ENCODE data around the gene RHBDF2.

Gene RHBDF2

DNA sequence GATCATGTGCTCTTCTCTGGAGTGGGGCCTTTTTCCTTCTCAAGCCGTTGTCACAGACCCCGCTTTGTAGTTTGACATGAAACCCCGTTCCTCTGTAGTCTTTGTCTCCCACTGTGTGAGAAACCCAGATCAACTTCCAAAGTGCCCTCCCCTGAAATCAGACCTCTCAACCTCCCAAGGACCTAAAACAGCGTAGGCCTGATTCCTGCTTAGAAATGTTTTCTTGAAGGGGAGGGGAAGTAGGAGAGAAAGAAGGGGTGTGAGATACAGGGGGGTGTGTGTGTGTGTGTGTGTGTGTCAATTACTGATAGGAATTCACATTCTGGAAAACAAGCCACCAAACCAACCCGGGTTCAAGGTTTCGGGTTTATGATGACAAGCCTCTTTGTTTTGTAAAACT lies 49.7 kb downstream of the RHBDF2 start:
- no peak overlapping the region for H3K4me3 ChIP-seq (ENCODE audit: low read depth, low read length)
- TF ChIP-seq, protein P1, sequence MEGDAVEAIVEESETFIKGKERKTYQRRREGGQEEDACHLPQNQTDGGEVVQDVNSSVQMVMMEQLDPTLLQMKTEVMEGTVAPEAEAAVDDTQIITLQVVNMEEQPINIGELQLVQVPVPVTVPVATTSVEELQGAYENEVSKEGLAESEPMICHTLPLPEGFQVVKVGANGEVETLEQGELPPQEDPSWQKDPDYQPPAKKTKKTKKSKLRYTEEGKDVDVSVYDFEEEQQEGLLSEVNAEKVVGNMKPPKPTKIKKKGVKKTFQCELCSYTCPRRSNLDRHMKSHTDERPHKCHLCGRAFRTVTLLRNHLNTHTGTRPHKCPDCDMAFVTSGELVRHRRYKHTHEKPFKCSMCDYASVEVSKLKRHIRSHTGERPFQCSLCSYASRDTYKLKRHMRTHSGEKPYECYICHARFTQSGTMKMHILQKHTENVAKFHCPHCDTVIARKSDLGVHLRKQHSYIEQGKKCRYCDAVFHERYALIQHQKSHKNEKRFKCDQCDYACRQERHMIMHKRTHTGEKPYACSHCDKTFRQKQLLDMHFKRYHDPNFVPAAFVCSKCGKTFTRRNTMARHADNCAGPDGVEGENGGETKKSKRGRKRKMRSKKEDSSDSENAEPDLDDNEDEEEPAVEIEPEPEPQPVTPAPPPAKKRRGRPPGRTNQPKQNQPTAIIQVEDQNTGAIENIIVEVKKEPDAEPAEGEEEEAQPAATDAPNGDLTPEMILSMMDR (IDR thresholded peaks at IDR 0.05; ENCODE audit: borderline replicate concordance, insufficient read depth, low read depth, low read length), result no peak

DNA sequence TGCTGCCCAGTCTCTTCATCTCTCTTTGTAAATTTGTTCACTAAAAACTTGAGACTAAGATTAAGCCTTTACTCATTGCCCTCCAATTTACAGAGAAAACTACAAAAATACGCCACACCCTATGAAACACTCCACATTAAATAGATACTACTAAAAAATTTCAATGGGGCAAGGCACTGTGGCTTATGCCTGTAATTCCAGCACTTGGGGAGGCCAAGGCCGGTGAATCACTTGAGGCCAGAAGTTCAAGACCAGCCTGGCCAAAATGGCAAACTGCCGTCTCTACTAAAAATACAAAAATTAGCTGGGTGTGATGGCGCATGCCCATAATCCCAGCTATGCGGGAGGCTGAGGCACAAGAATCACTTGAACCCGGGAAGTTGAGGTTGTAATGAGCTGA lies 52.1 kb downstream of the RHBDF2 start:
- TF ChIP-seq, protein P1 (IDR thresholded peaks at IDR 0.05; ENCODE audit: borderline replicate concordance, insufficient read depth, low read depth, low read length), result no peak
- H3K4me3 ChIP-seq (ENCODE audit: low read depth, low read length), result no peak overlapping the region

- no peak overlapping the region for H3K4me3 ChIP-seq (ENCODE audit: low read depth, low read length)
- TF ChIP-seq, protein P1 (IDR thresholded peaks at IDR 0.05; ENCODE audit: borderline replicate concordance, insufficient read depth, low read depth, low read length), result no peak
Observed at GRCh38 chr17:76447931-76448652, 53.1 kb downstream of the RHBDF2 start.

DNA sequence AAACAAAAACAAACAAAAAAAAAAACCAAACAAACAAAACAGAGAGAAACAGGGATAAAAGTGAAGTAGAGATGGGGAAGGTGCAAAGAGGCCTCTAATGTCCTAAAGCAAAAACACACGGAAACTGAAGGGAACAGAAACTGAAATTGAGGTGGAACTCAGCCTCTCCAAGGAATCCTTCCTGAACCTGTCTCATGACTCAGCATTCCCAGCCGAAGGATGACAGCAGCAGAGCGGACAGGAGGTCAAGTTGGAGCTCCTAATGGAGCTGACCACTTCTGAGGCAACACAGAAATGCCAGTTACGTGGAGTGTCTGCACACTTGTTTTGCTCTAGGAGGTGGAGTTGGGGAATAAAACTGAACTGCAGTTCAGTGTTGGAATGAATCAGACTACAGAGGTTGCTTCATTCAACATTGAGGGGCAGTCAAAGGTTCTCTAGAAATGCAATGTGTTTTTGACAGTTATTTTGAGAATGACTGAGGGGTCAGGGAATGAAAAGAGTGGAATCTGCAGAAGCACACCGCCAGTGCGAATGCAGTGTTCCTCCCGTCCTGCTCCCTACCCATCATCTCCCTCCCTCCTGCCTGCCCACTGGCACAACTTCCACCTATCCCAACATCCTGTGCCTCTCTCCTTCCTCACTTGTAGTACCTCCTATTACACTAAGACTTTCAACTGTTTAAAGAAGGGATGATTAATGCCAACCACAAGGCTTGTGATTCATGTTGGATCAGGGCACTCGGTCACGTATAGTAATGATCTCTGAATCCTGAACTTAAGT lies 54.6 kb downstream of the RHBDF2 start:
- TF ChIP-seq, protein P1 (IDR thresholded peaks at IDR 0.05; ENCODE audit: borderline replicate concordance, insufficient read depth, low read depth, low read length), result no peak
- no peak overlapping the region for H3K4me3 ChIP-seq (ENCODE audit: low read depth, low read length)

DNA sequence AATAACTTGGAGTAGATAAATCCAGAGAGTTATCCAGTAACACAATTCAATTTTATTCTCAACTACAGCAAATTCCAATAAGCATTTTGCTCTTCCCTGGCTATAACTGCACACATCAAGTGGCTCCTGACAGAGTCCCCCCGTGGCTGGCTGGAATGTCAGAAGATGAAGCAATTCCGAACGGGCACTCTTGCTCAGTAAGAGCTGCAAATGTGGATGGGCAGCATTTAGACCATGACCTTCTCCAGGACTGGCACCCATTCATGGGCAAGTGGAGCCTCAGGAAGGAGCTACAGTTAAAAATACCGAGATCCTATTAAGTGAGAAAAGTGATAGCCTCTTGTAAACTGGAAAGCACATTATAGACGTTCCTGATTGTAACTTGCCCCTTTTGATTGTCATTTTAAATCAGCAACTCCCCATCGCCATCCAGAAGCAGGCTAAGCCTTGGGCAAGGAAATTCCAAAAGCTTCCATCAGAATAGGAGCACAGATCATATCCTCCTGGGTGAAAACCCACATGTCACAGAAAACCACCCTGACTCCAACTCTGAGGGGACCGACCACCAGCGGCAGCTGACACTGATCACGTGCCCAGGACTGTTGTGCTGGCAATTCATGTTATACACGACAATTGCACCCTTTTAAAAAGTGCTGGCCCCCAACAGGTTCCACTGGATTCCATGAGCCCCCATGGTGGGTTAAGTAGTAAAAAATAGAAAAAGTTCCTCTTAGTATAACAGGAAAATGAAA lies 55.4 kb downstream of the RHBDF2 start:
- TF ChIP-seq, protein P1 (IDR thresholded peaks at IDR 0.05; ENCODE audit: borderline replicate concordance, insufficient read depth, low read depth, low read length), result no peak
- no peak overlapping the region for H3K4me3 ChIP-seq (ENCODE audit: low read depth, low read length)

GRCh38 chr17:76444518-76445311 lies 56.5 kb downstream of the RHBDF2 start:
- TF ChIP-seq, protein P1 (IDR thresholded peaks at IDR 0.05; ENCODE audit: borderline replicate concordance, insufficient read depth, low read depth, low read length), result no peak
- H3K4me3 ChIP-seq (ENCODE audit: low read depth, low read length), result peak overlapping the region; percentile 6

Measured in GM12875 (cell line).